Renal pelvis (tissue), 4 donors: ENCODE data around the gene CYP11A1. TPM values are rescaled to one million over a fixed set of nuclear protein-coding genes. Genes with fewer than 3 reads are reported as not detected.
"Not testable (repeated sequence)": the region's sequence is repeated elsewhere in the genome, so short reads cannot be mapped to it uniquely, and the experiment has no call there.

Source experiments
- DNase-seq: peaks from one replicate; pipeline ENCODE4 v3.0.0-alpha.2; 2013
- polyA plus RNA-seq, 3 donors: library from polyadenylated mRNA; unstranded; fragments of 120-200 nt; gene quantifications; one replicate each; pipeline ENCODE4 v1.2.1, GENCODE V29; 2013; ENCODE audit not compliant: insufficient read length in 3 of 3

Gene CYP11A1
- polyA plus RNA-seq, 3 donors: 1.6 to 3.0 (median 2.2) TPM

DNA sequence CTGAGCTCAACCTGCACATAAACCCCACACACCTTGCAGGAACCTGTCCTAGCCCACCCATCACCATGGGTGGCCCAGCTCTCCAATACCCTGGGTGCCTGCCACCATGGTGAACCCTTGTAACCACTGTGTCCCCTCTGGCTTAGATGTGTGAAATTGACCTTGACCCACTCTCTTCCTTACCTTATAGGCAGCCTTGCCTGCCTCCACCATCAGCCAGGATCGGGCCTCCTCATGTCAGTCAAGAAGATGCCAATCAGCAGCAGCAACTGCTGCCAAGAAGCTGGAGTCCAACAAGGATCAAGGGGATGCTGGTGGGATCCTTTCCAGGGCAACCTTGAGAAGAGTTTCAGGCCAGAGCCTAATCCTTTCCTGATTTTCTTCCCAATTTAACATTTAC, 8.8 kb upstream of the CYP11A1 start:
- DNase-seq: no peak

DNA sequence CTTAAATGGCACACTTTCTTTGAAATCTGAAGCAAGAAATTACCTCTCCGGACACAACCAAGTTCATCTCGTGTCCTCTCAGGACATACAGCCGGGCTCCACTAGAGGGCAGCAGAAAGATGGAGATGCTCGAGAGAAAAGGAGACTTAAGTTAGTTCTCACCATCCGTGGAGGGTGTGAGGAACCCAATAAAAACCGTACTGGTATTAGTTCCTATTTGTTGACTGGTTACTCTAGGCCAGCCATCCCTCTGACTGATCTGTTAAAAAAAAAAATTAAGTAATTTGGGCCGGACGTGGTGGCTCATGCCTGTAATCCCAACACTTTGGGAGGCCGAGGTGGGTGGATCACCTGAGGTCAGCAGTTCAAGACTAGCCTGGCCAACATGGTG, 7.9 kb upstream of the CYP11A1 start:
- peak; percentile 81 for DNase-seq

DNA sequence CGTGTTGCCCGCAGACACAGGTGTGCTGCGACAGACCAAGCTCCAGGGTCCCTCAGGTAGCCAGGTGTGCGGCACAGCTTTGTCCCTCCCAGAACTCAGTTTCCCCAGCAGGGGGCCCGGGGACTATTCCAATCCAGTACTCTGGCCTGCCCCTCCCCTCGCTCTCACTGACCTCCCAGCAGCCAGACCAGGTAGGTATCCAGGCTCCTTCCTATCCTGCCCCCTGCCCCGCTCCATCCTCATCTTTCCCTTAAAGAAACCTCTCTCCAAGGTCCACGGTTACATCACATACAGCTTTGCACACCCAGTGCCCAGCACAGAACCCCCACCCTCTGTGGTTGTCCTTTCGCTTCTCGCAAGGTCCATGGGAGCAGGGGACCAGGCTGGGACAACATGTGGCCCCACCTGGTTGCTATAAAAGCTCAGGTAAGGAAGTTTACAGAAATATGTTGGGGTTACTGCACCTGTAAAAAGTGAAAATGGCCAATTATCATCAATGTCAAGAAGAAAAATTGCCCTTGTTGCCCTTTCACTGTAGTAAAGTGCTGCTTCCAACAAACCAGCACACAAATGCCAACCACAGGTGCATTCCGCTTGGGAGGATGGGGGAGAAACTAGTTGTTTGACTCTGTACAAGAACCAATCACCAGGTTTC, 7.3 kb upstream of the CYP11A1 start:
- DNase-seq: no peak

DNA sequence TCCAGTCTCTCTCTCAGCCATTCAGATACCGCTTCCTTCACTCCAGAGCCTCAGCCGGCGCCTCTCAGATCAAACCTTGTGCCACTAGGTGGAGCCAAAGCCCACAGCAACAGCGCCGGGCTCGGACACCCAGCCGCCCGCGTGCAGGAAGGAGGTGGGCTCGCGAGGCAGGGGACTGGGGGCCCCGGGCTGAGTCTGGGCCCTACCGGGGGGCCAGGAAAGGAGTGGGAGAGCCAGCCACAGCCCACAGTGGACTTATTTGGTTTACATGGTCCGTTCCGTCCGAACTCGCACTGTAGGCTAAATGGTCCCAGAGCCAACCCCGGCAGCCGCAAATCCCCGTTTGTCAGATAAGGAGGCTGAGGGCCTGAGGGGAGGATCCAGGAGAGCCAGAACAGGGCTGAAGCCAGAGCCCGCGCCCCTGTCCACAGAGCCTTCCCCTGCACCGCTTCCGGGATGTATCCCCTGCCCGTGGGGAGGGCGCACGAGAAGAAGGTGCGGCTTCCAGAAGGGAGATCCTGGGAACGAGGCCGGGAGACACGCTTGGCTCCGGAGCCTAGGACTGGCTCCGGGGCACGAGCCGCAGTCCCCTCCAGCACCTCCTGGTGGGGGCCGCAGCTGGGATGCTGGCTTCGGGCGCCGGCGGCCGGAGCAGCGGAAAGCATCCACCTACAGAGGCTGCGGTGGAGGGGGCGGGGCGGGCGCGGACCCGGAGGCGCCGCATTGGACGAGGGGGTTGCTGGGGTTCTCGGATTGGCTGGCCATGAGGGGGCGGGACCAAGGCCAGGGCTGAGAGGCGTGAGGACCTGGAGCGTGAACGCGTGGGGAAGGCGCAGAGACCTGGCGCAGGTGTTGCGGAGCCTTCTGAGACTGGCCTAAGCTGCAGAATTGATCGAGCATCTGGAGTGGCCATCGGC, 6.5 kb upstream of the CYP11A1 start:
- DNase-seq: peak; percentile 90

DNA sequence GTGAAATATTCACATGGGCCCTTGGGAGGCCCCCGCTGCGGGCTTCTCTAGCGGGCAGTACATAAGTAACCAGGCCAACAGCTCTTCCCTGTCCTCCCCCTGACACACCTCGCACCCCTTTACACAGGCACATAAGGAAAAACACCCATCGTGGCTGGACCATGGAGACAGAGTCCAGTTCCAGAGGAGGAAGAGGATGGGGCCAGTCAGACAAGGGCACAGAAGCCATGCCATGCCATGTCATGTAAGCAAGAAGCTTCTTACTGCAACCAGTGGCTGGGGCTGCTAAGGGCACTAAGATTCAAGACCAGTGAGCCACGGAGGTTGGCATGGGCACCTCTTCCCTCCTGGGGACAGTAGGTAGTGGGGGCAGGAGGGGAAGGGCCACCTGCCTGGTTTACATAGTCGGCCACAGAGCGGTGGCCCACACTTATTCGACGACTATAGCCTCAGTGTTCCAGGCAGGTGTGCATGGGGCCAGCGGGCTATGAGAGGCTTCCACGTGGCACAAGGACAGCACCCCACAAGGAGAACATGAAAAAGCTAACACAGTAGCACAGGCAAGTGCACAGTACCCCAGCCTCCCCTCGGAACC, 5.7 kb upstream of the CYP11A1 start:
- DNase-seq: no peak

DNA sequence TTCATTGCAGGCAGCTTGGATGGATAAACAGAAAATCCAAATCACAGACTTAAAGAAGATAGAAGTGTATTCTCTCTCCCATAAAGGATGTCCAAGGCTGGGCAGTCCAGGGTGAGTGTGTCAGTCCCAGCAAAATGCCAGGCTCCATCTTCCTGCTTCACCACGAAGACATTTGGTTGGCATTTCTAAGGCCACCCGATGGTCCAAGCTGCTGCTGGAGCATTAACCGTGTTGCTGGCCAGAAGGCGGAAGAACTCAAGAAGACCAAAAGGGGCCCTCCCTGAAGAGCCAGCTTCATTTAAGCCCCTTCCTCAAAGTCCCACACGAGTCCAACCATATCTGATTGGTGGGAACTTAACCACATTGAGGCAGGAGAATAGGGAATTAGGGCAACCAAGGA, 3.0 kb upstream of the CYP11A1 start:
- no peak for DNase-seq

DNA sequence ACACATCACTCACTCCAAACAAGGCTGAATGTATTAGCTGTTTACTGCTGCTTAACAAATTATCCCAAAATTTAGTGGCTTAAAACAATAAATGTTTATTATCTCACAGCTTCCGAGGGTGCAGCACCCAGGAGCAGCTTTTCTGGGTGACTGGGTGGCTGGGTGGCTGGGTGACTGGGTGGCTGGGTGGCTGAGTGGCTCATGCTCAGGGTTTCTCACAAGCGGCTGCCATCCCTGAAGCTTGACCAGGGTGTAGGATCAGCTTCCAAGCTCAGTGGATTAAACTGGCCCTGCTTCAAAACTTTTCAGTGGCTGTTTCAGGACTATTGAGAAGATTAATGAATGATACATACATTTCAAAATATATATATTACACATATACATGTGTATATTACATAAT, 2.3 kb upstream of the CYP11A1 start:
- no peak for DNase-seq

DNA sequence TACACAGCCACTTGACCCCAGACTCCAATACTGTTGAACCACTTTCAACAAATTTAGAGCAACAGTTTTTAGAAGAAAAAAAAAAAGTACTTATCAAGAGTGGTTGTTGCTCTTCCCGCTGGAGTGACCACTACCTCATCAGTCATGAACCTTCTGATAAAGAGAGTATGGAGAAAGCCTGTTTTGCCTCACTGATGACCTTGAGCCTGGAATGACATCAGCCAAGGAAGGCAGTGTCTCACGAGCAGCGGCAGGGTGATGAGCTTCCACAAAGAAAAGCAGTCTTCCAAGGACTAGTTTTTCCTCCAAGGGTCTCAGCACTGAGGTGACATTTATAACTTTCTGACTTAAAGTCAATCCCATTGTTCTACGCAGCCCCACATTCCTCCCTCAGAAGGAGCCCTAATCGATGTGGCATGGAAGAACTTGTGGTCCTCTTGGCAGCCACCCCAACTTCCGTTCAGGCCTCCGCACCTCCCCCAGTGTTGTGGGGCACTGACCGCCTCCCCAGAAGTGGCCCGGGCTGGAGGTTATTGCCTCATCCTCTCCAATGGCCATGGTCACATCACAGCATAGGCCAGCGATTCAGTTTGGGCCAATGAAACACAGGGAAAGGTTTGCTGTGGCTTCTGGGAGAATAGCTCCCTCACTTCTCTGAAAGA, 1.8 kb upstream of the CYP11A1 start:
- no peak for DNase-seq

DNA sequence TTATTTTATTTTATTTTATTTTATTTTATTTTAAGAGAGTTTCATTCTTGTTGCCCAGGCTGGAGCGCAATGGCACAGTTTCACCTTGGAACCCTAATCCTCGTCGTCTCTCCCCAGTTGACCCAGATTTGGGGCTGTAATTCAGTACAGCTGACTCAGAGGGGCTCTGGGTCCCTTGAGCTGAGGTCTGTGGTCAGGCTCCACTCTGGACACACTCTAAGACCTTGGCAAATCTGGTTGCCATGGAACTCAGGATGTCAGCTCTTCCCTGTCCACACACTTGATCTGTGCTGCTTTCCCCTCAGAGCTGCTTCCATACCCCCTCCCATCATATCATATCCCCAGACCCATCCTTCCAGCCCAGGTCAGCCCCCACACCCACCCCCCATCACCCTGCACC, 675 bp upstream of the CYP11A1 start:
- no peak for DNase-seq

DNA sequence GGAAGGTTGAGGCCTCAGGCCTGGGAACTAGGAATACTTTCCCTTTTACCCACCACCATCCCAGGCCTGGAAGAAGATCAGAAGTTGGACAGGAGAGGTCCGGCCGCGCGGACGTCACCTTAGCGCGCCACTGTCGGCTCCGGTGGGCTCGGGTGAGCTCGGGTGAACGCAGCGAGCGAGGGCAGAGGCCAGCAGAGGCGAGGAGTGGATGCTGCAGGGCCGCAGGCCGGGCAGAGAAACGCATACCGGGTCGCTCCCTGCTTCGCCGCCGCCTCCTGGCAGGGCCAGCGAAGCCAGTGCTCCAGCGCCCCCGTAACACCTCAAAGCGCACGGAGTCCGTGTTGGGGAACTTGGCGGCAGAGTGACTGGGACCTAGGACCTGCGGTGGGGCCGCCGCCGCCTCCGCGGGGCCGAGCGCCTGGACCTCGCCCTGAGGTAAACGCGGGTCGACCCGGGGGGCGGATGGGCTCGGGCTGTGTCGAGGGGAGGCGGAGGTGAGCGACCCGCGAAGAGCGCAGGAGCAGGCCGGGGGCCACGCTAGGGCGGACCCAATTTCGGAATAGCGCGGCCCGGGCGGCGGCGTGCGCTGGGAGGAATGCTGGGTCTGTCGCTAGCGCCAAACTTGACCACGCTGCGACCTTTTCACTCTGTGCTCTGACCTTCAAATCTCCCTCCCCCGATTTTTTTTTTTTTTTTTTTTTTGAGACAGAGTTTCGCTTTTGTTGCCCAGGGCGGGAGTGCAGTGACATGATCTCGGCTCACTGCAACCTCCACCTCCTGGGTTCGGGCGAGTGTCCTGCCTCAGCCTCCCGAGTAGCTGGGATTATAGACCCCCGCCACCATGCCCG, 1.6 kb downstream of the CYP11A1 start:
- DNase-seq: no peak

DNA sequence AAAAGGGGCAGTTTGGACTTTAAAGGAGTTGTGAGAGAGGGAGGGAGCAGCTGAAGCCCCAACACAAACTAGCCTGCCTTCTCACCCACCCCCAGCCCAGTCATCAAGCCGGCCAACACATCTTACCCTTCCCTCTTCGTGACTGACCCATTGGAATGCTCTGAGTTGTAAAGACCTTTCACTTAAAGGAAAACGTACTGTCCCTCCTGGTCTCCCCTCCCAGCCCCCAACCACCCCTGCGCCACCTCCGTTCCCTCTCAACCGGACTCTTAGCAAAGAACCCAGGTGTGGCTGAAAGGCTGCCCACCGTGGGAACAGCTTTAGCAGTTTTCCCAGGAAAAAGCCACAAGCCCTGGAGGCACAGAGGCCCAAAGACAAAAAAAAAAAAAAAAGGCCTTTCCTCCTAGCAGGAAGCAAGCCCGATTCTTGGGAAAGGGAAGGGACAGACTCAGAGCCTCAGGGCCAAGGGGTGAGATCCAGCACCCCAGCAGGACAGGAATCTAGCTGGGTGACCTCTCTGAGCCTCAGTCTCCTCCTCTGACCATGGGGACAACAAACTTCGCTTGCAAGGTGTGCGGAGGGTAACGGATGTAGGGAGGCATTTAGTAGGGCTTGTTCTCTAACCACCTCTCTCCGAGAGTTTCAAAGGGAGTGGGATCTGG, 2.4 kb downstream of the CYP11A1 start:
- no peak for DNase-seq

DNA sequence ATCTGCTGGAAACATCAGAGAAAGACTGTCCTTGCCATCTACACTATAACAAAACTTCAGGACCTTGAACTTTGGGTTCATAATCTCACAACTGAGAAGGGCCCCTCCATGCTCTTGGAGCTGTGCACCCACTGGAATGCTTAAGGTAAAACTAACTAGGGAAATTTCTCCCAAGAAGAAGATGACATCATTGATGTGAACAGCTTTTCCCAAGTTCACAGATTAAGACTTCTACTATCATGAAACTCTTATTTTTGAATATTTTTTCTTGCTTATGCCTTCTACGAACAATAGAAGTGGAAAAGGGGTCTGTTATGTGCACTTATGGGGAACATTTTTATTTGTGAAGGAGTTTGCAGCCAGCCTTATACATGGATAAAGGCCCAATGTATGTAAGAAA, 5.0 kb downstream of the CYP11A1 start:
- no peak for DNase-seq

DNA sequence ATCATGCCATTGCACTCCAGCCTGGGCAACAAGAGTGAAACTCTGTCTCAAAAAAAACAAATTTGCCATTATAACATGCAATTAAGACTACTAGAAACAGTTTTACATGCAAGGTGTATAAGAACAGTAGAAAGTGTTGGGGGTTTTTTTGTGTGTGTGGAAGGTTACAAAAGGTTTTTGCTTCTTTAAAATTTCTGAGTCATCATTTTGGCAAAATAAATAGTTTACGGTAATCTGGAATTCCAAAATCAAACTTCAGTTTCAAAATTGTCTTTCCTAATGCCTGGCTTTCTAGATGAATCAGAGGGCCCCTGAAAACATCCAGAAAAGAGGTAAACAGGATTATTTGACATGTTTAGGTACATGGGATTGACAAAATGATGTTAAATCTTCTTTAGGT, 6.6 kb downstream of the CYP11A1 start:
- DNase-seq: not testable (repeated sequence)

DNA sequence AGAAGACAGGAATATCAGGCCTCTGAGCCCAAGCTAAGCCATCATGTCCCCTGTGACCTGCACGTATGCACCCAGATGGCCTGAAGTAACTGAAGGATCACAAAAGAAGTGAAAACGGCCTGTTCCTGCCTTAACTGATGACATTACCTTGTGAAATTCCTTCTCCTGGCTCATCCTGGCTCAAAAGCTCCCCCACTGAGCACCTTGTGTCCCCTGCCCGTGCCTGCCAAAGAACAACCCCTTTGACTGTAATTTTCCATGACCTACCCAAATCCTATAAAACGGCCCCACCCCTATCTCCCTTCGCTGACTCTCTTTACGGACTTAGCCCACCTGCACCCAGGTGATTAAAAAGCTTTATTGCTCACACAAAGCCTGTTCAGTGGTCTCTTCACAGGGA, 8.1 kb downstream of the CYP11A1 start:
- not testable (repeated sequence) for DNase-seq

DNA sequence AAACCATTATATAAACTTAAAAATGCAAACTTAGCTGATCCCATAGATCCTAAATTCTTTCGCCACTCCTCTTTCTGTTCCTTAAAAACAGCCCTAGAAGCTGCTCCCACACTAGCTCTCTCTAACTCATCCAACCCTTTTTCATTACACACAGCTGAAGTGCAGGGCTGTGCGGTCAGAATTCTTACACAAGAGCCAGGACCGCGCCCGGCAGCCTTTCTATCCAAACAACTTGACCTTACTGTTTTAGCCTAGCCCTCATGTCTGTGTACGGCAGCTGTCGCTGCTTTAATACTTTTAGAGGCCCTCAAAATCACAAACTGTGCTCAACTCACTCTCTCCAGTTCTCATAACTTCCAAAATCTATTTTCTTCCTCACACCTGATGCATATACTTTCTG, 9.9 kb downstream of the CYP11A1 start:
- DNase-seq: not testable (repeated sequence)

DNA sequence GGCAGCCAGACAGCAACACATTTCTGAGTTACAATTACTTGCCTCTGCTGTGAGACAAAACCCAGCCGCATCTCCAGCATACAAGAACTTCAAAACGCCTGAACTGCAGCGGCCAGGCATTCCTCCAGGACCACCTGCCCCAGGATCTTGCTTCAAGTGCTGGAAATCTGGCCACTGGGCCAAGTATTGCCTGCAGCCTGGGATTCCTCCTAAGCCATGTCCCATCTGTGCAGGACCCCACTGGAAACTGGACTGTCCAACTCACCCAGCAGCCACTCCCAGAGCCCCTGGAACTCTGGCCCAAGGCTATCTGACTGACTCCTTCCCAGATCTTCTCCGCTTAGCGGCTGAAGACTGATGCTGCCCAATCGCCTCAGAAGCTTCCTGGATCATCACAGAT, 11.4 kb downstream of the CYP11A1 start:
- DNase-seq: not testable (repeated sequence)

DNA sequence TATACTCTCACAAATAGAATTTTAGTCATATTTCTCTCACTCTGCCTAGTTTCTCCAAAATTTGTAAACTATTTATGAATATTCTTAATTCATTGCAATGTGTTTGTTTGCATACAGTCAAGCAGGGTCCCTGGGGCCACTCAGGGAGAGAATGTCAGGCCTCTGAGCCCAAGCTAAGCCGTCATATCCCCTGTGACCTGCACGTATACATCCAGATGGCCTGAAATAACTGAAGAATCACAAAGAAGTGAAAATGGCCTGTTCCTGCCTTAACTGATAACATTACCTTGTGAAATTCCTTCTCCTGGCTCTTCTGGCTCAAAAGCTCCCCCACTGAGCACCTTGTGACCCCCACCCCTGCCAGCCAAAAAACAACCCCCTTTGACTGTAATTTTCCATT, 13.5 kb downstream of the CYP11A1 start:
- not testable (repeated sequence) for DNase-seq

DNA sequence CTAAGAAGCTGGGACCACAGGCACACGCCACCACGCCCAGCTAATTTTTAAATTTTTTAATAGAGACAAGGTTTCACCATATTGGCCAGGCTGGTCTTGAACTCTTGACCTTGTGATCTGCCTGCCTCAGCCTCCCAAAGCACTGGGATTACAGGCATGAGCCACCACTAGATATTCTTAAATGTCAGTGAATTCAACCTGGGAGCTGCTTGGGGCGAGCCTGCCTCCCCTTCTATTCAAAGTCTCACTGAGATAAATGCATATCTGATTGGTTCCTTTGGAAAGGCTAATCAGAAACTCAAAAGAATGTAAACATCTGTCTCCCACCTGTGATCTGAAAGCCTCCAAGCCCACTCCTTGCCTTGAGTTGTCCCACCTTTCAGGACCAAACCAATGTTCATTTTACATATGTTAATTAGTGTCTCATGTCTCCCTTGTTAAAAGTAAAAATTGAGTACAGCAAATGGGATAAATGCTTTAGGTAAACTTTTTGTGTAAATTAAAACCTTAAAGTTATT, 15.0 kb downstream of the CYP11A1 start:
- no peak for DNase-seq

DNA sequence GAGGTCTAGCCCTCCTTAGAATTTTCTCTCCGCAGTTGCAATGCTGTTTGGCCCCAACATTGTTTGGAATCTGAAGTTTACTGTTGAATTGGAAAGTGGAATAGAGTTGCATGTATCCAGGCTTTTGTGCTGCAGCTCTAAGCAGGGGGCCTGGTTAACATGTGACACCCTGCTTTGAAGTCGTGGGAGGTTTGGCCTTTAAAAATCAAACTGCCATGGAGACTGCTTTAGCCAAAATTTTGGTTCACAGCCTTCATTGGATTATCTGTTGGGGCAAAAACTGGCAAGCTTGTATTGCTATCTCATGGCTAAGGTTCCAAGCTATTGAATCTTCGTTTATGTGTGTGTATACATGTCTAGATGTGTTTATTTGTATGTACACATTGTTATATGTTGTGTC, 15.8 kb downstream of the CYP11A1 start:
- no peak for DNase-seq
